GM21447 (cell line): ENCODE results near the gene MAP3K14.

Experiments used
- ATAC-seq: cut with Tn5 transposase; IDR thresholded peaks from one replicate; pipeline ENCODE4 v1.9.1; 2021; ENCODE audit not compliant: unreplicated experiment

Gene MAP3K14

GRCh38 chr17:45284176-45285140, 32.4 kb downstream of the MAP3K14 start:
- ATAC-seq, result no peak

- ATAC-seq, result no peak
Observed at GRCh38 chr17:45283711-45284110, 33.1 kb downstream of the MAP3K14 start.

GRCh38 chr17:45282683-45283644, 33.9 kb downstream of the MAP3K14 start:
- no peak for ATAC-seq

- ATAC-seq, result no peak
Observed at GRCh38 chr17:45279898-45280297, 36.9 kb downstream of the MAP3K14 start.

- no peak for ATAC-seq
Observed at GRCh38 chr17:45277992-45278391, 38.8 kb downstream of the MAP3K14 start.

GRCh38 chr17:45277216-45277849, 39.5 kb downstream of the MAP3K14 start:
- no peak for ATAC-seq

GRCh38 chr17:45276031-45276430, 40.8 kb downstream of the MAP3K14 start:
- no peak for ATAC-seq

- no peak for ATAC-seq
Observed at GRCh38 chr17:45274033-45274432, 42.8 kb downstream of the MAP3K14 start.

- ATAC-seq, result no peak
Observed at GRCh38 chr17:45273551-45273957, 43.3 kb downstream of the MAP3K14 start.

GRCh38 chr17:45271603-45272002, 45.2 kb downstream of the MAP3K14 start:
- ATAC-seq, result no peak

- ATAC-seq, result no peak
Observed at GRCh38 chr17:45270828-45271418, 45.9 kb downstream of the MAP3K14 start.

GRCh38 chr17:45269912-45270311, 46.9 kb downstream of the MAP3K14 start:
- no peak for ATAC-seq

- ATAC-seq, result no peak
Observed at GRCh38 chr17:45267436-45268055, 49.3 kb downstream of the MAP3K14 start.

GRCh38 chr17:45266372-45266926, 50.4 kb downstream of the MAP3K14 start:
- ATAC-seq, result no peak

GRCh38 chr17:45265821-45266220, 51.0 kb downstream of the MAP3K14 start:
- no peak for ATAC-seq

- no peak for ATAC-seq
Observed at GRCh38 chr17:45264988-45265387, 51.8 kb downstream of the MAP3K14 start.

- ATAC-seq, result no peak
Observed at GRCh38 chr17:45264430-45264829, 52.4 kb downstream of the MAP3K14 start.

- ATAC-seq, result no peak
Observed at GRCh38 chr17:45263477-45263860, 53.4 kb downstream of the MAP3K14 start.

GRCh38 chr17:45262516-45263476, 54.0 kb downstream of the MAP3K14 start:
- ATAC-seq, result no peak
